ENCODE data around the gene CTBP2.

DNA sequence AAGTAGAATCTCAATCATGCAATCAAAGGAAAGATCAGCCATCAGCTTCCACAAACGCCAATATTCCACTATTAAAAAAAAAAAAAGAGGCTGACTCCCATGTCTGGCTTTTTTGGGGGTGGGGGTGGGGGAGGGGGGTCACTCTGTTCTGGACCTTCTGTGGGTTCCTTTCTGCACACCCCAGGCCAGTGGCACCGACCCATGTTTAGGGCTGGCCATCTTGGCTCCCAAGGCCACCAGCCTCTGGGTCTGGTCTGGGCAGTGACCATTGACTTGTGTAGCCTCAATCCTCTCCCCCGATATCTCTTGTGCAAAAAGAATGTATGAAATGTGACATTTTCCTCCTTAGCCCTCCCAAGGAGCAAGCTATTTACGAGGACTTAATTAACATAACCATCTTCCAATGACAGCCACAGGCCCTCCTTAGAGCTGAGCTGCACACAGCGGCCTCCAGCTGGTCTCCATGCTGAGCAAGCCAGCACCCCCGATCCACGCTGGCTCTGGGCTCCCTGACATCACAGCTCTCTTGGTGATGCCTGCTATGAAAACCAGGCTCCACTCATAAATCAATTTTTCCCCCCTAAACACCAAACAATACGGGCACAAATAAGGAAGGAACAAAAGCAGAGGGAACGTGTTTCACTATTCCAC, 118.4 kb downstream of the CTBP2 start:
- TF ChIP-seq, protein P1, sequence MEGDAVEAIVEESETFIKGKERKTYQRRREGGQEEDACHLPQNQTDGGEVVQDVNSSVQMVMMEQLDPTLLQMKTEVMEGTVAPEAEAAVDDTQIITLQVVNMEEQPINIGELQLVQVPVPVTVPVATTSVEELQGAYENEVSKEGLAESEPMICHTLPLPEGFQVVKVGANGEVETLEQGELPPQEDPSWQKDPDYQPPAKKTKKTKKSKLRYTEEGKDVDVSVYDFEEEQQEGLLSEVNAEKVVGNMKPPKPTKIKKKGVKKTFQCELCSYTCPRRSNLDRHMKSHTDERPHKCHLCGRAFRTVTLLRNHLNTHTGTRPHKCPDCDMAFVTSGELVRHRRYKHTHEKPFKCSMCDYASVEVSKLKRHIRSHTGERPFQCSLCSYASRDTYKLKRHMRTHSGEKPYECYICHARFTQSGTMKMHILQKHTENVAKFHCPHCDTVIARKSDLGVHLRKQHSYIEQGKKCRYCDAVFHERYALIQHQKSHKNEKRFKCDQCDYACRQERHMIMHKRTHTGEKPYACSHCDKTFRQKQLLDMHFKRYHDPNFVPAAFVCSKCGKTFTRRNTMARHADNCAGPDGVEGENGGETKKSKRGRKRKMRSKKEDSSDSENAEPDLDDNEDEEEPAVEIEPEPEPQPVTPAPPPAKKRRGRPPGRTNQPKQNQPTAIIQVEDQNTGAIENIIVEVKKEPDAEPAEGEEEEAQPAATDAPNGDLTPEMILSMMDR (conservative IDR thresholded peaks at IDR 0.05) = no peak
- no peak for TF ChIP-seq ZFX (IDR thresholded peaks at IDR 0.05)

Data from C4-2B (cell line).